HepG2 (cell line): ENCODE measurements around the gene SMIM14. TPM values are rescaled to one million over a fixed set of nuclear protein-coding genes. Genes with fewer than 3 reads are reported as not detected.

Experiments
- AHDC1 ChIP-seq: sonication (generic); formaldehyde crosslinking; IDR thresholded peaks from 2 replicates; pipeline ENCODE4 v1.5.1; 2020; ENCODE audit warnings: mild to moderate bottlenecking, missing genetic modification reagents, borderline replicate concordance
- GPBP1L1 ChIP-seq: sonication (generic); formaldehyde crosslinking; IDR thresholded peaks from 2 replicates; pipeline ENCODE4 v1.5.0; 2020; ENCODE audit warnings: mild to moderate bottlenecking, missing genetic modification reagents
- HNRNPL ChIP-seq: fragments of 200-400 bp; formaldehyde crosslinking; IDR thresholded peaks from 2 replicates; pipeline ENCODE4 v1.6.1; 2017; ENCODE audit warnings: mild to moderate bottlenecking, low read depth, low read length
- HOXD1 ChIP-seq: sonication (generic); formaldehyde crosslinking; IDR thresholded peaks from 2 replicates; pipeline ENCODE4 v1.5.0; 2020; ENCODE audit warnings: missing genetic modification reagents
- KDM3A ChIP-seq: IDR thresholded peaks from 2 replicates; pipeline ENCODE4 v1.6.1; 2018; ENCODE audit warnings: low read depth, missing compliant biosample characterization
- MYPOP ChIP-seq: sonication (generic); formaldehyde crosslinking; IDR thresholded peaks from 2 replicates; pipeline ENCODE4 v1.8.1; 2023; ENCODE audit warnings: mild to moderate bottlenecking, moderate library complexity, missing genetic modification reagents
- RNF2 ChIP-seq: fragments of 450-650 bp; conservative IDR thresholded peaks from 2 replicates; pipeline ENCODE4 v1.6.1; 2016; ENCODE audit warnings: low read depth
- TMF1 ChIP-seq: sonication (generic); formaldehyde crosslinking; IDR thresholded peaks from 2 replicates; pipeline ENCODE4 v1.8.1; 2022; ENCODE audit warnings: low read depth, missing genetic modification reagents
- ZBTB38 ChIP-seq: sonication (generic); formaldehyde crosslinking; IDR thresholded peaks from 2 replicates; pipeline ENCODE4 v1.5.1; 2020; ENCODE audit warnings: mild to moderate bottlenecking, missing genetic modification reagents
- ZGPAT ChIP-seq: IDR thresholded peaks from 2 replicates; pipeline ENCODE4 v1.6.1; 2016; ENCODE audit warnings: mild to moderate bottlenecking
- ZNF101 ChIP-seq: sonication (generic); formaldehyde crosslinking; IDR thresholded peaks from 2 replicates; pipeline ENCODE4 v1.4.0; 2020; ENCODE audit warnings: mild to moderate bottlenecking, low read depth, missing genetic modification reagents, borderline replicate concordance
- ZNF589 ChIP-seq: sonication (generic); formaldehyde crosslinking; conservative IDR thresholded peaks from 2 replicates; pipeline ENCODE4 v1.8.0; 2022; ENCODE audit warnings: mild to moderate bottlenecking, moderate library complexity, missing genetic modification reagents
- ZNF883 ChIP-seq: sonication (generic); formaldehyde crosslinking; IDR thresholded peaks from 2 replicates; pipeline ENCODE4 v1.5.1; 2020; ENCODE audit warnings: mild to moderate bottlenecking, missing genetic modification reagents; ENCODE audit errors: not compliant biosample characterization
- polyA plus RNA-seq, 8 experiments: library from polyadenylated mRNA; depleted of rRNA in 3 of 8; stranded (reverse) in 7 of 8; unstranded in 1 of 8; fragments of >200 nt; fragmentation: Illumina TruSeq in 4 of 8; extraction: Trizol in 4 of 8; gene quantifications; 2 replicates each; pipeline versions ENCODE4 v1.2.1 to v1.2.3, GENCODE V29; 2011 to 2016; ENCODE audit warnings: low read depth in 4 of 8, missing spikeins in 1 of 8, mixed read lengths in 1 of 8; ENCODE audit not compliant: insufficient read depth in 1 of 8
- total RNA-seq, 5 experiments: library from RNA; depleted of rRNA; stranded (reverse); fragments of >200 nt; fragmentation: Illumina TruSeq; extraction: Trizol; gene quantifications; 2 replicates each; pipeline ENCODE4 v1.2.3, GENCODE V29; 2016; ENCODE audit warnings: low read depth in 1 of 5

Gene SMIM14
- total and polyA plus RNA-seq, 2 of the 13 experiments (the other 11 are each of a cell fraction or from before 2014, with no cell fraction given) = 16.3 to 28.1 TPM

- TF ChIP-seq ZNF589 (CRISPR knock-in tag) (no peak), AHDC1 (CRISPR knock-in tag) (no peak), GPBP1L1 (CRISPR knock-in tag) (no peak), HNRNPL (0 out of 2 replicates have a peak, but pooled peaks have one; percentile 67), ZNF101 (no peak), ZBTB38 (CRISPR knock-in tag) (0 out of 2 replicates have a peak, but pooled peaks have one; percentile 27), ZGPAT (CRISPR knock-in tag) (no peak), MYPOP (no peak), ZNF883 (CRISPR knock-in tag) (no peak), TMF1 (CRISPR knock-in tag) (no peak), RNF2 (no peak), HOXD1 (no peak), KDM3A (CRISPR knock-in tag) (no peak)
These were observed 10.3 kb upstream of the SMIM14 start (continued) for GRCh38 chr4:39648827-39649558.
